Type B pancreatic cell (in vitro differentiated cells): Measurements from ENCODE around the gene SEMA4A. TPM values are rescaled to one million over a fixed set of nuclear protein-coding genes. Genes with fewer than 3 reads are reported as not detected.
"Not testable (repeated sequence)": the region's sequence is repeated elsewhere in the genome, so short reads cannot be mapped to it uniquely, and the experiment has no call there.

Source experiments
- DNase-seq: peaks from one replicate; pipeline ENCODE4 v3.0.0; 2021; ENCODE audit warnings: mixed read lengths; ENCODE audit not compliant: unreplicated experiment; ENCODE audit errors: extremely low spot score
- H3K27ac Mint-ChIP-seq: 2 replicates; pipeline ENCODE4 v1.8.0; 2021; ENCODE audit warnings: mild to moderate bottlenecking, mixed read lengths
- H3K27me3 Mint-ChIP-seq: 2 replicates; pipeline ENCODE4 v1.8.0; 2021; ENCODE audit warnings: mixed read lengths
- H3K36me3 Mint-ChIP-seq: 2 replicates; pipeline ENCODE4 v1.8.0; 2021; ENCODE audit warnings: mixed read lengths
- H3K4me1 Mint-ChIP-seq: one replicate; pipeline ENCODE4 v1.8.0; 2021; ENCODE audit warnings: mixed read lengths; ENCODE audit not compliant: unreplicated experiment
- H3K4me3 Mint-ChIP-seq: 2 replicates; pipeline ENCODE4 v1.8.0; 2021; ENCODE audit warnings: mild to moderate bottlenecking, mixed read lengths
- H3K9me3 Mint-ChIP-seq: 2 replicates; pipeline ENCODE4 v1.8.0; 2021; ENCODE audit warnings: mixed read lengths
- CTCF ChIP-seq: fragments of 200-600 bp; sonication (generic); conservative IDR thresholded peaks from 2 replicates; pipeline ENCODE4 v1.5.0; 2021; ENCODE audit warnings: antibody characterized with exemption, mild to moderate bottlenecking
- total RNA-seq: library from RNA; stranded (reverse); gene quantifications from 2 replicates; pipeline ENCODE4 v1.2.1, GENCODE V29; 2021; ENCODE audit warnings: low replicate concordance

SEMA4A gene
- total RNA-seq, 1 donor from 2014 or later, result 7.1 TPM

- Mint-ChIP-seq H3K4me1 (no peaks in the 10 kb centered on the region), H3K4me3 (no peak overlapping the region), H3K36me3 (no peaks in the 10 kb centered on the region), H3K27me3 (no peaks in the 10 kb centered on the region), H3K9me3 (no peaks in the 10 kb centered on the region), H3K27ac (no peak overlapping the region)
- no peak for DNase-seq
- no peak for TF ChIP-seq CTCF
Measured at GRCh38 chr1:156167536-156167935, 14.2 kb downstream of the SEMA4A start.

GRCh38 chr1:156172696-156173470 is 19.5 kb downstream of the SEMA4A start:
- no peaks in the 10 kb centered on the region for H3K27me3 Mint-ChIP-seq
- no peak for TF ChIP-seq CTCF
- no peak for DNase-seq
- H3K4me3 Mint-ChIP-seq, result no peak overlapping the region
- no peaks in the 10 kb centered on the region for H3K9me3 Mint-ChIP-seq
- no peak overlapping the region for H3K27ac Mint-ChIP-seq
- H3K4me1 Mint-ChIP-seq, result peaks cover 16% of the 10 kb centered on the region
- H3K36me3 Mint-ChIP-seq, result peaks cover 3% of the 10 kb centered on the region

DNA sequence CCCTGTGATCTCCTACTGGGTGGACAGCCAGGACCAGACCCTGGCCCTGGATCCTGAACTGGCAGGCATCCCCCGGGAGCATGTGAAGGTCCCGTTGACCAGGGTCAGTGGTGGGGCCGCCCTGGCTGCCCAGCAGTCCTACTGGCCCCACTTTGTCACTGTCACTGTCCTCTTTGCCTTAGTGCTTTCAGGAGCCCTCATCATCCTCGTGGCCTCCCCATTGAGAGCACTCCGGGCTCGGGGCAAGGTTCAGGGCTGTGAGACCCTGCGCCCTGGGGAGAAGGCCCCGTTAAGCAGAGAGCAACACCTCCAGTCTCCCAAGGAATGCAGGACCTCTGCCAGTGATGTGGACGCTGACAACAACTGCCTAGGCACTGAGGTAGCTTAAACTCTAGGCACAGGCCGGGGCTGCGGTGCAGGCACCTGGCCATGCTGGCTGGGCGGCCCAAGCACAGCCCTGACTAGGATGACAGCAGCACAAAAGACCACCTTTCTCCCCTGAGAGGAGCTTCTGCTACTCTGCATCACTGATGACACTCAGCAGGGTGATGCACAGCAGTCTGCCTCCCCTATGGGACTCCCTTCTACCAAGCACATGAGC is 23.3 kb downstream of the SEMA4A start:
- no peak for TF ChIP-seq CTCF
- no peak overlapping the region for H3K4me3 Mint-ChIP-seq
- no peaks in the 10 kb centered on the region for H3K27me3 Mint-ChIP-seq
- H3K4me1 Mint-ChIP-seq, result peaks cover 24% of the 10 kb centered on the region
- H3K27ac Mint-ChIP-seq, result no peak overlapping the region
- H3K9me3 Mint-ChIP-seq, result no peaks in the 10 kb centered on the region
- DNase-seq, result no peak
- H3K36me3 Mint-ChIP-seq, result peaks cover 3% of the 10 kb centered on the region

GRCh38 chr1:156177919-156178654 is 24.7 kb downstream of the SEMA4A start:
- peak overlapping the region; percentile 47 for H3K4me3 Mint-ChIP-seq
- peaks cover 29% of the 10 kb centered on the region for H3K4me1 Mint-ChIP-seq
- no peak for DNase-seq
- no peaks in the 10 kb centered on the region for H3K27me3 Mint-ChIP-seq
- no peak for TF ChIP-seq CTCF
- H3K27ac Mint-ChIP-seq, result peak overlapping the region; percentile 13
- no peaks in the 10 kb centered on the region for H3K9me3 Mint-ChIP-seq
- H3K36me3 Mint-ChIP-seq, result peaks cover 3% of the 10 kb centered on the region

- Mint-ChIP-seq H3K4me1 (peaks cover 19% of the 10 kb centered on the region), H3K4me3 (no peak overlapping the region), H3K27ac (no peak overlapping the region), H3K9me3 (no peaks in the 10 kb centered on the region), H3K36me3 (no peaks in the 10 kb centered on the region), H3K27me3 (no peaks in the 10 kb centered on the region)
- no peak for DNase-seq
- no peak for TF ChIP-seq CTCF
Measured at GRCh38 chr1:156180471-156180870, 27.1 kb downstream of the SEMA4A start.

- H3K36me3 Mint-ChIP-seq, DNase-seq, H3K9me3 Mint-ChIP-seq, H3K27me3 Mint-ChIP-seq: not testable (repeated sequence)
- Mint-ChIP-seq H3K4me1 (peaks cover 19% of the 10 kb centered on the region), H3K27ac (peak overlapping the region; percentile 94), H3K4me3 (peak overlapping the region; percentile 66)
Measured at GRCh38 chr1:156181391-156181924, 28.1 kb downstream of the SEMA4A start.

GRCh38 chr1:156182010-156182779 is 28.8 kb downstream of the SEMA4A start:
- H3K4me1 Mint-ChIP-seq, result peaks cover 19% of the 10 kb centered on the region
- not testable (repeated sequence) for H3K36me3 Mint-ChIP-seq, DNase-seq, H3K27me3 Mint-ChIP-seq, H3K9me3 Mint-ChIP-seq
- peak overlapping the region; percentile 66 for H3K4me3 Mint-ChIP-seq
- H3K27ac Mint-ChIP-seq, result peak overlapping the region; percentile 94
